Neuronal stem cell (in vitro differentiated cells): ENCODE results near the gene FAM221B.

ENCODE experiments used
- DNase-seq: peaks from one replicate; pipeline ENCODE4 v3.0.0-alpha.2; 2013; ENCODE audit warnings: low spot score
- H2AFZ ChIP-seq: one replicate; pipeline ENCODE4 v1.6.1; 2013; ENCODE audit warnings: mild to moderate bottlenecking, low read length, inconsistent platforms
- H2AK5ac ChIP-seq: 2 replicates; pipeline ENCODE4 v1.6.1; 2013; ENCODE audit warnings: low read depth, mild to moderate bottlenecking, inconsistent platforms, low read length, moderate library complexity, mixed read lengths
- H2BK120ac ChIP-seq: 2 replicates; pipeline ENCODE4 v1.6.1; 2013; ENCODE audit warnings: low read depth, mild to moderate bottlenecking, inconsistent platforms, low read length, moderate library complexity, mixed read lengths
- H2BK12ac ChIP-seq: one replicate; pipeline ENCODE4 v1.6.1; 2013; ENCODE audit warnings: low read length, inconsistent platforms
- H2BK15ac ChIP-seq: 2 replicates; pipeline ENCODE4 v1.6.1; 2013; ENCODE audit warnings: mild to moderate bottlenecking, low read length, inconsistent platforms, mixed read lengths
- H2BK5ac ChIP-seq: one replicate; pipeline ENCODE4 v1.6.1; 2013; ENCODE audit warnings: inconsistent platforms, mild to moderate bottlenecking, low read length, moderate library complexity
- H3K14ac ChIP-seq: one replicate; pipeline ENCODE4 v1.6.1; 2013; ENCODE audit warnings: low read length, inconsistent platforms
- H3K18ac ChIP-seq: 2 replicates; pipeline ENCODE4 v1.6.1; 2013; ENCODE audit warnings: low read length, inconsistent platforms
- H3K23ac ChIP-seq: 2 replicates; pipeline ENCODE4 v1.6.1; 2013; ENCODE audit warnings: low read depth, mild to moderate bottlenecking, mixed read lengths, low read length, inconsistent platforms; ENCODE audit not compliant: poor library complexity
- H3K27ac ChIP-seq: replicated peaks from 3 replicates; pipeline ENCODE4 v1.5.1; 2013; ENCODE audit warnings: low read length, inconsistent platforms
- H3K27me3 ChIP-seq, 3 experiments: 2 replicates each; pipeline ENCODE4 v1.6.1; 2013; ENCODE audit warnings: low read length in 3 of 3, mild to moderate bottlenecking in 2 of 3, inconsistent platforms in 1 of 3, low read depth in 1 of 3, mixed read lengths in 1 of 3, moderate library complexity in 1 of 3; ENCODE audit not compliant: control insufficient read depth in 3 of 3, insufficient read depth in 3 of 3
- H3K36me3 ChIP-seq, 2 donors: replicated peaks in 1 of 2; 2 replicates each; pipeline ENCODE4 v1.6.1; 2013; ENCODE audit warnings: low read length in 2 of 2; ENCODE audit not compliant: control insufficient read depth in 2 of 2, insufficient read depth in 2 of 2
- H3K4ac ChIP-seq: 2 replicates; pipeline ENCODE4 v1.6.1; 2013; ENCODE audit warnings: inconsistent platforms, mild to moderate bottlenecking, low read length, moderate library complexity
- H3K4me1 ChIP-seq, 2 donors: 1 replicate in 1 of 2; 2 replicates in 1 of 2; pipeline ENCODE4 v1.6.1; 2013; ENCODE audit warnings: low read length in 2 of 2, low read depth in 1 of 2; ENCODE audit not compliant: control insufficient read depth in 2 of 2, insufficient read depth in 1 of 2
- H3K4me2 ChIP-seq: one replicate; pipeline ENCODE4 v1.6.1; 2013; ENCODE audit warnings: mild to moderate bottlenecking, low read length, inconsistent platforms; ENCODE audit not compliant: insufficient read depth, poor library complexity, severe bottlenecking
- H3K4me3 ChIP-seq, 2 donors: 2 replicates each; pipeline ENCODE4 v1.5.1; 2013; ENCODE audit warnings: low read length in 2 of 2, mild to moderate bottlenecking in 2 of 2, inconsistent platforms in 1 of 2, moderate library complexity in 1 of 2
- H3K79me1 ChIP-seq: one replicate; pipeline ENCODE4 v1.6.1; 2013; ENCODE audit warnings: low read depth, mild to moderate bottlenecking, inconsistent platforms, low read length, moderate library complexity
- H3K9ac ChIP-seq: one replicate; pipeline ENCODE4 v1.6.1; 2013; ENCODE audit warnings: mild to moderate bottlenecking, low read depth, low read length, inconsistent platforms; ENCODE audit not compliant: poor library complexity
- H3K9me3 ChIP-seq, 2 donors: replicated peaks in 1 of 2; 2 replicates each; pipeline versions ENCODE3 to v1.6.1; 2013; ENCODE audit warnings: low read length in 2 of 2, mild to moderate bottlenecking in 2 of 2, inconsistent platforms in 1 of 2, low read depth in 1 of 2, mixed read lengths in 1 of 2, moderate library complexity in 1 of 2; ENCODE audit not compliant: control insufficient read depth in 2 of 2, insufficient read depth in 1 of 2
- H4K8ac ChIP-seq: one replicate; pipeline ENCODE4 v1.6.1; 2013; ENCODE audit warnings: low read depth, mild to moderate bottlenecking, inconsistent platforms, low read length, moderate library complexity
- H4K91ac ChIP-seq: one replicate; pipeline ENCODE4 v1.6.1; 2013; ENCODE audit warnings: low read length, low read depth, mild to moderate bottlenecking, inconsistent platforms; ENCODE audit not compliant: poor library complexity
- WGBS, 2 donors: extraction: QIAGEN DNeasy Blood & Tissue Kit; methylation state at CpG; one replicate each; pipeline ENCODE4 v1.1.7; 2013; ENCODE audit warnings: missing lambda C conversion rate in 2 of 2, mixed read lengths in 1 of 2; ENCODE audit not compliant: insufficient read length in 2 of 2, insufficient replicate concordance in 1 of 2; ENCODE audit errors: extremely low coverage in 2 of 2; 5-methylcytosine and 5-hydroxymethylcytosine counted together
- small RNA-seq: library from polyadenylated mRNA; stranded (forward); fragments of <200 nt; extraction: miRNeasy Mini kit (QIAGEN cat#:217004); gene quantifications from one replicate; pipeline ENCODE3, GENCODE V24; 2013; ENCODE audit not compliant: insufficient read depth

The FAM221B gene

DNA sequence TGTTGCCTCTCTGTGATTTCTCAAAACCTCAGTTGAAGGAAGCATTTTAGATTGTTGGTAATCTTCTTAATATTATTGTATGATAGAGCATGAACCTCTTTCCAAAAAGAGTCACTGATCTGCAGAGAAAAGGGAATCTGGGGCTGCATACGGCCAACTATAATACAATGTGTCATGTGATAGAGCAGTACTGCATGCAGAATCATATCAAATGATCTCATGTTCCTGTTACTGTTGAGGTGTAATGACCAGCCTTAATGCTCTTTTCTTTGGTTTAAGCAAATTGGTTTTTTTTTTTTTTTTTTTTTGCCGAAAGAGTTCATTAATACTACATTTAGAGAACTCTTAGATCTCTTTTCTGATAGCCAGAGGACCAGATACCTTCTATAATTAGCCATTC is 61.5 kb downstream of the FAM221B start:
- Histone ChIP-seq H2AK5ac (no peak overlapping the region), H3K27ac (no peak overlapping the region), H4K91ac (no peak overlapping the region), H3K23ac (no peak overlapping the region), H3K14ac (no peak overlapping the region), H3K4ac (no peak overlapping the region), H2BK5ac (no peak overlapping the region), H3K4me2 (no peak overlapping the region), H3K4me1 (peaks cover 0 to 2% of the 10 kb centered on the region in 2 donors), H3K36me3 (peaks cover 0 to under 1% of the 10 kb centered on the region in 2 donors), H3K79me1 (peaks cover 3% of the 10 kb centered on the region), H3K4me3 (no peak overlapping the region), H3K9ac (no peak overlapping the region), H2BK12ac (no peak overlapping the region), H4K8ac (no peak overlapping the region), H2BK15ac (no peak overlapping the region), H3K27me3 (peaks cover 0 to 8% (median 0%) of the 10 kb centered on the region in 3 experiments), H3K9me3 (no peaks in the 10 kb centered on the region), H2AFZ (no peak overlapping the region), H2BK120ac (no peak overlapping the region), H3K18ac (no peak overlapping the region)
- WGBS, 2 donors: no CpG with 5 or more reads among the region's 2 CpGs
- DNase-seq: no peak

Small RNAs within 50 kb of the gene (small RNA-seq; reads per million reads assigned to genes)
- 2.0 reads per million for gene HINT2
